Mammary epithelial cell (primary cell): ENCODE data around the gene AIFM1.

Experiments used
- EZH2 ChIP-seq: IDR thresholded peaks from 2 replicates; pipeline ENCODE4 v1.6.1; 2012; ENCODE audit warnings: low read length, inconsistent platforms, borderline replicate concordance
- TF ChIP-seq, protein P1 (sequence below), 2 donors: IDR thresholded peaks in 1 of 2; conservative IDR thresholded peaks in 1 of 2; 2 replicates each; pipeline ENCODE4 v1.5.1; 2011 to 2012; ENCODE audit warnings: inconsistent platforms in 2 of 2, low read length in 2 of 2, mild to moderate bottlenecking in 2 of 2, control low read depth in 1 of 2, low read depth in 1 of 2; ENCODE audit not compliant: insufficient read depth in 1 of 2; ENCODE audit errors: extremely low read depth in 1 of 2

DNA sequence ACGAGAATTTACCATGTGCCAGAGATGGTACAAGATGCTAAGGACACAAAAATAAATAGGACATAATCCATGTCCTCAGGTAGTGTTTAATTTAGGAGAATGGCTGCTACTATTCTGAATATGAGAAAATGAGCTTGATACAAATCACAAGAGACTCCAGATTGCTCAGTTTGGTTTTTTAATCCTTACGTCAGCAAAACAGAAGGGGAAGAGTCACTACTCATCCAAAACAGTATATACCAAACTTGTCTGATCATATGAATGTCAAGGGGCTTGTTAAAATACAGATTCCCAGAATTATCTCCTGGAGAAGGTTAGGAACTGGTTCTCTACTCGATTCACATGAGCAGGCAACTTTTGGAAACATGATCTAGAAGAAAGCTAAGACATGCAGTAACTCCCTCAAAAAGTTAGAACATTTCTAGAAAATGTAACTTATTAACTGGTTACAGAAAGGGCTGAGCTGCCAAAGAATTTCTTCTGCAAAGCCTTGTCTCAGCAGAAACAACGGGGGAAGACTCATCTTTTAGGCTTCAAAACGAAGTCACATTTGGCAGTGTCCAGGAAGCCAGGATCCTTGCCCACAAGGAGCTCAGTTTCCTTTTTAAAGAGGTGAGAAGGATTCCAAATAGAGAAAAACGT is 3.4 kb downstream of the AIFM1 start:
- TF ChIP-seq, protein P1, sequence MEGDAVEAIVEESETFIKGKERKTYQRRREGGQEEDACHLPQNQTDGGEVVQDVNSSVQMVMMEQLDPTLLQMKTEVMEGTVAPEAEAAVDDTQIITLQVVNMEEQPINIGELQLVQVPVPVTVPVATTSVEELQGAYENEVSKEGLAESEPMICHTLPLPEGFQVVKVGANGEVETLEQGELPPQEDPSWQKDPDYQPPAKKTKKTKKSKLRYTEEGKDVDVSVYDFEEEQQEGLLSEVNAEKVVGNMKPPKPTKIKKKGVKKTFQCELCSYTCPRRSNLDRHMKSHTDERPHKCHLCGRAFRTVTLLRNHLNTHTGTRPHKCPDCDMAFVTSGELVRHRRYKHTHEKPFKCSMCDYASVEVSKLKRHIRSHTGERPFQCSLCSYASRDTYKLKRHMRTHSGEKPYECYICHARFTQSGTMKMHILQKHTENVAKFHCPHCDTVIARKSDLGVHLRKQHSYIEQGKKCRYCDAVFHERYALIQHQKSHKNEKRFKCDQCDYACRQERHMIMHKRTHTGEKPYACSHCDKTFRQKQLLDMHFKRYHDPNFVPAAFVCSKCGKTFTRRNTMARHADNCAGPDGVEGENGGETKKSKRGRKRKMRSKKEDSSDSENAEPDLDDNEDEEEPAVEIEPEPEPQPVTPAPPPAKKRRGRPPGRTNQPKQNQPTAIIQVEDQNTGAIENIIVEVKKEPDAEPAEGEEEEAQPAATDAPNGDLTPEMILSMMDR (conservative IDR thresholded peaks at IDR 0.05 in 1 of 2, IDR thresholded peaks at IDR 0.05 in 1 of 2; ENCODE audit: extremely low read depth in 1 of 2, insufficient read depth in 1 of 2, low read depth in 1 of 2, low read length in 2 of 2) = no peak
- TF ChIP-seq EZH2 = no peak
